Measurements from ENCODE around the gene BTBD16.

Gene BTBD16

DNA sequence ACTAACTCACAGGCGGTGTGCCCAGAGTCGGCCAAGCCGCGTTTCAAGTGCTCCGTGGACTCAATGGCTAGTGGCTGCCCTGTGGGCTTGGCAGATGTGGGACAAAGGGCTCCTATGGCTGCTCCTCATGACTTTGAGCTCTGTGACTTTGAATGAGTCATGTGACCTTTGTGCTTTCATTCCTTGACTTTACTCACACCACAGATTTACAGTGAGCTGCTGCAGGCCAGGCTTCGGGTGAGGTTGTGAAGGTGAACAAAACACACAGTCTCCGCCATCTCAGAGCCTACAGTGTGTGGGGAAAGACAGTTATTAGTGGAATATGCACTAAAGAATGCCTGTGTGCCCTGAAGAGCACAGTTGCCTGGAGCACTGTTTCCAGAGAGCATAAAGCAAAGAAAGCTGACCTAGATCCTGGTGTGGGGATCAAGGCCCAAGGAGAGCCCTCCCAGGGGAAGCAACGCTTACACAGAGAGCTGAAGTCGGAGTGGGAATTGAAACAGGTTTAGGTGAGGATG is 73.7 kb downstream of the BTBD16 start:
- DNase-seq, result no peak
- Histone ChIP-seq H3K9me3 (ENCODE audit: severe bottlenecking) (no peaks in the 10 kb centered on the region), H3K27me3 (ENCODE audit: insufficient read depth, low read depth, severe bottlenecking) (no peaks in the 10 kb centered on the region), H3K27ac (no peak overlapping the region), H3K36me3 (no peaks in the 10 kb centered on the region), H3K4me3 (ENCODE audit: low read depth, low read length) (no peak overlapping the region)
- no peak for TF ChIP-seq CTCF (IDR thresholded peaks at IDR 0.05; ENCODE audit: low read depth, low read length)

GRCh38 chr10:122346326-122346950 is 75.3 kb downstream of the BTBD16 start:
- no peak for TF ChIP-seq CTCF (IDR thresholded peaks at IDR 0.05; ENCODE audit: low read depth, low read length)
- no peak overlapping the region for H3K27ac ChIP-seq
- no peaks in the 10 kb centered on the region for H3K27me3 ChIP-seq (ENCODE audit: insufficient read depth, low read depth, severe bottlenecking)
- H3K4me3 ChIP-seq (ENCODE audit: low read depth, low read length), result no peak overlapping the region
- no peak for DNase-seq
- H3K9me3 ChIP-seq (ENCODE audit: severe bottlenecking), result no peaks in the 10 kb centered on the region
- no peaks in the 10 kb centered on the region for H3K36me3 ChIP-seq

DNA sequence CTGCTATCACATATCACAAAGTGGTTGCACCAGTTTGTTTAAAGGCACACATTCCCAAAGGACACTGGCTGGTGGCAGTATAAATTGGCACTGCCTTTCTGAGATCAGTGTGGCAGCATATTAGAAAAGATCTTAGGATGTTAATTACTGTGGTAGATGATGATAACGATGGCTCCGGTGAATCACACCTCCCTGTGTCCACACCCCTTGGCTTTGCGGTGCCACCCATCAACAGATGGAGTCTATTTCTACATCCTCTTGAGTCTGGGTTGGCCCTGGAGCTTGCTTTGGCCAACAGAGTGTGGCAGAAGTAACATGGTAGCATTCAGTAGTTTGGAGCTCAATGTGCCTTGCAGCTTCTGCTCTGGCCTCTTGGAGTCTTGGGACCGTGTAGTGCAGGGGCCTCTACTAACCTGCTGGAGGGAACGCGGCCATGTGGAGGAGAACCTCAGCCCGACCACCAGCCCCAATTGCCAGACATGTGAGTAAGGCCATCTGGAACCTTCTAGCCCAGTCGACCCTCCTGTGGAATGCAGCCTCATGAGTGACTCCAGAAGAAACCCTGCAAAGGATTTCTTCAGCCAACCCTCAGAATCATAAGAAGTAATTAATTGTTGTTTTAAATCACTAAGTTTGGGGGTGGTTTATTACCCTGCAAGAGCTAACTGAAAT is 76.2 kb downstream of the BTBD16 start:
- Histone ChIP-seq H3K9me3 (ENCODE audit: severe bottlenecking) (no peaks in the 10 kb centered on the region), H3K27ac (no peak overlapping the region), H3K4me3 (ENCODE audit: low read depth, low read length) (no peak overlapping the region), H3K27me3 (ENCODE audit: insufficient read depth, low read depth, severe bottlenecking) (no peaks in the 10 kb centered on the region), H3K36me3 (no peaks in the 10 kb centered on the region)
- no peak for DNase-seq
- TF ChIP-seq CTCF (IDR thresholded peaks at IDR 0.05; ENCODE audit: low read depth, low read length), result no peak

GRCh38 chr10:122348512-122348911 is 77.4 kb downstream of the BTBD16 start:
- Histone ChIP-seq H3K36me3 (no peaks in the 10 kb centered on the region), H3K27me3 (ENCODE audit: insufficient read depth, low read depth, severe bottlenecking) (no peaks in the 10 kb centered on the region), H3K4me3 (ENCODE audit: low read depth, low read length) (no peak overlapping the region), H3K27ac (no peak overlapping the region), H3K9me3 (ENCODE audit: severe bottlenecking) (no peaks in the 10 kb centered on the region)
- TF ChIP-seq CTCF (IDR thresholded peaks at IDR 0.05; ENCODE audit: low read depth, low read length), result no peak
- peak; percentile 12 for DNase-seq

GRCh38 chr10:122348935-122349361 is 77.9 kb downstream of the BTBD16 start:
- no peak overlapping the region for H3K4me3 ChIP-seq (ENCODE audit: low read depth, low read length)
- no peak for TF ChIP-seq CTCF (IDR thresholded peaks at IDR 0.05; ENCODE audit: low read depth, low read length)
- no peaks in the 10 kb centered on the region for H3K9me3 ChIP-seq (ENCODE audit: severe bottlenecking)
- no peak for DNase-seq
- H3K27ac ChIP-seq, result no peak overlapping the region
- H3K36me3 ChIP-seq, result no peaks in the 10 kb centered on the region
- no peaks in the 10 kb centered on the region for H3K27me3 ChIP-seq (ENCODE audit: insufficient read depth, low read depth, severe bottlenecking)
